B cell (primary cell): Measurements from ENCODE around the gene TMED6. TPM values are rescaled to one million over a fixed set of nuclear protein-coding genes. Genes with fewer than 3 reads are reported as not detected.

Experiments used
- ATAC-seq: fragments of 200-7000 bp; cut with Tn5 transposase; one replicate; pipeline ENCODE4 v1.10.0; 2021; ENCODE audit warnings: low read depth, mild to moderate bottlenecking, moderate number of reproducible peaks, moderate library complexity
- CTCF ChIA-PET: fragments of 350-600 bp; sonication (Branson Sonifier 250); formaldehyde crosslinking; loops from one replicate; lab custom pipeline; 2021; ENCODE audit warnings: antibody characterized with exemption, inconsistent platforms; lab: Charles Lee
- POLR2A ChIA-PET: fragments of 350-600 bp; sonication (Branson Sonifier 250); formaldehyde crosslinking; loops from one replicate; lab custom pipeline; 2021; ENCODE audit warnings: antibody characterized with exemption; lab: Charles Lee
- DNase-seq: peaks from one replicate; pipeline ENCODE4 v3.0.0; 2013
- H2AFZ ChIP-seq: 2 replicates; pipeline ENCODE4 v1.6.1; 2012; ENCODE audit warnings: mild to moderate bottlenecking, low read depth, low read length; ENCODE audit not compliant: insufficient read depth, poor library complexity, severe bottlenecking
- H3K27ac ChIP-seq, 2 donors: 1 replicate in 1 of 2; 2 replicates in 1 of 2; pipeline ENCODE4 v1.5.1; 2012 to 2013; ENCODE audit warnings: low read length in 2 of 2, mild to moderate bottlenecking in 2 of 2, moderate library complexity in 1 of 2
- H3K27me3 ChIP-seq, 4 experiments: fragments of 200-600 bp in 1 of 4; sonication (generic) in 1 of 4; replicated peaks in 1 of 4; 1 replicate in 2 of 4; 2 replicates in 2 of 4; pipeline versions ENCODE4 v1.6.1 to v1.7.0; 2013 to 2016; ENCODE audit warnings: low read length in 3 of 4, mild to moderate bottlenecking in 2 of 4, mixed read lengths in 1 of 4, moderate library complexity in 1 of 4; ENCODE audit not compliant: insufficient read depth in 4 of 4, control insufficient read depth in 3 of 4; ENCODE audit errors: control extremely low read depth in 1 of 4
- H3K36me3 ChIP-seq, 2 experiments: replicated peaks in 1 of 2; 1 replicate in 1 of 2; 2 replicates in 1 of 2; pipeline versions ENCODE4 v1.6.1 to v1.7.1; 2013; ENCODE audit warnings: low read length in 1 of 2; ENCODE audit not compliant: insufficient read depth in 2 of 2, control insufficient read depth in 1 of 2; ENCODE audit errors: control extremely low read depth in 1 of 2, extremely low read depth in 1 of 2
- H3K4me1 ChIP-seq, 2 donors: fragments of 200-600 bp in 1 of 2; sonication (generic) in 1 of 2; 1 replicate in 1 of 2; 2 replicates in 1 of 2; pipeline versions ENCODE4 v1.5.1 to v1.6.1; 2013 to 2017; ENCODE audit warnings: low read length in 2 of 2; ENCODE audit not compliant: control insufficient read depth in 2 of 2, insufficient read depth in 2 of 2
- H3K4me2 ChIP-seq: replicated peaks from 2 replicates; pipeline ENCODE3; 2012; ENCODE audit warnings: mild to moderate bottlenecking, low read depth, low read length; ENCODE audit not compliant: poor library complexity, severe bottlenecking
- H3K4me3 ChIP-seq, 5 experiments: fragments of 200-600 bp in 1 of 5; sonication (generic) in 1 of 5; 1 replicate in 3 of 5; 2 replicates in 2 of 5; pipeline versions ENCODE4 v1.5.1 to v1.7.0; 2011 to 2016; ENCODE audit warnings: low read length in 4 of 5, mild to moderate bottlenecking in 4 of 5, low read depth in 2 of 5, control low read depth in 1 of 5, moderate library complexity in 1 of 5; ENCODE audit not compliant: insufficient read depth in 1 of 5; ENCODE audit errors: control extremely low read depth in 1 of 5, extremely low read depth in 1 of 5
- H3K79me2 ChIP-seq: fragments of 200-600 bp; sonication (generic); one replicate; pipeline ENCODE4 v1.6.0; 2016; ENCODE audit warnings: low read length; ENCODE audit not compliant: control insufficient read depth, insufficient read depth
- H3K9ac ChIP-seq: fragments of 200-600 bp; sonication (generic); 2 replicates; pipeline ENCODE4 v1.6.1; 2017; ENCODE audit warnings: mild to moderate bottlenecking, low read length, moderate library complexity
- H3K9me3 ChIP-seq, 3 donors: one replicate each; pipeline versions ENCODE4 v1.6.1 to v1.7.1; 2013; ENCODE audit warnings: low read length in 2 of 3; ENCODE audit not compliant: control insufficient read depth in 2 of 3, insufficient read depth in 1 of 3; ENCODE audit errors: control extremely low read depth in 1 of 3
- H4K20me1 ChIP-seq: 2 replicates; pipeline ENCODE4 v1.6.0; 2012; ENCODE audit warnings: mild to moderate bottlenecking, low read length; ENCODE audit not compliant: insufficient read depth, control insufficient read depth, poor library complexity, severe bottlenecking
- H3K27ac Mint-ChIP-seq: one replicate; pipeline ENCODE4 v1.8.0; 2021; ENCODE audit warnings: mixed read lengths
- H3K27me3 Mint-ChIP-seq: one replicate; pipeline ENCODE4 v1.8.0; 2021; ENCODE audit warnings: mixed read lengths
- H3K4me1 Mint-ChIP-seq: one replicate; pipeline ENCODE4 v1.8.0; 2021; ENCODE audit warnings: mixed read lengths
- H3K4me3 Mint-ChIP-seq: one replicate; pipeline ENCODE4 v1.8.0; 2021; ENCODE audit warnings: mixed read lengths
- H3K9me3 Mint-ChIP-seq: one replicate; pipeline ENCODE4 v1.8.0; 2022; ENCODE audit warnings: mixed read lengths; ENCODE audit not compliant: insufficient read depth
- EZH2 ChIP-seq: IDR thresholded peaks from 2 replicates; pipeline ENCODE4 v1.6.1; 2012; ENCODE audit warnings: borderline replicate concordance, low read depth, mild to moderate bottlenecking, moderate library complexity, low read length; ENCODE audit not compliant: insufficient read depth, poor library complexity, severe bottlenecking
- WGBS: methylation state at CpG from one replicate; pipeline ENCODE4 v1.1.5; 2013; ENCODE audit warnings: missing lambda C conversion rate; ENCODE audit not compliant: insufficient coverage; 5-methylcytosine and 5-hydroxymethylcytosine counted together
- intact Hi-C: fragments of 100-400 bp; cut with micrococcal nuclease; formaldehyde crosslinking; loops from one replicate; pipeline ENCODE4 v1.10.0; 2022
- polyA plus RNA-seq: library from polyadenylated mRNA; depleted of rRNA; stranded (reverse); fragments of >200 nt; gene quantifications from 2 replicates; pipeline ENCODE4 v1.2.3, GENCODE V29; 2012
- total RNA-seq, 2 donors: library from RNA; stranded (reverse); fragments of 120-200 nt in 1 of 2; gene quantifications; 1 replicate in 1 of 2; 2 replicates in 1 of 2; pipeline versions ENCODE4 v1.2.3 to v1.2.4, GENCODE V29; 2013 to 2022
- TF ChIP-seq, protein P1 (sequence below): fragments of 200-600 bp; IDR thresholded peaks from one replicate; pipeline ENCODE4 v1.8.0; 2022; ENCODE audit warnings: antibody characterized with exemption, mild to moderate bottlenecking

The TMED6 gene
- total and polyA plus RNA-seq, 2 donors (not counting 1 experiment from before 2014, with no cell fraction given): 0.78 to 4.5 TPM

DNA sequence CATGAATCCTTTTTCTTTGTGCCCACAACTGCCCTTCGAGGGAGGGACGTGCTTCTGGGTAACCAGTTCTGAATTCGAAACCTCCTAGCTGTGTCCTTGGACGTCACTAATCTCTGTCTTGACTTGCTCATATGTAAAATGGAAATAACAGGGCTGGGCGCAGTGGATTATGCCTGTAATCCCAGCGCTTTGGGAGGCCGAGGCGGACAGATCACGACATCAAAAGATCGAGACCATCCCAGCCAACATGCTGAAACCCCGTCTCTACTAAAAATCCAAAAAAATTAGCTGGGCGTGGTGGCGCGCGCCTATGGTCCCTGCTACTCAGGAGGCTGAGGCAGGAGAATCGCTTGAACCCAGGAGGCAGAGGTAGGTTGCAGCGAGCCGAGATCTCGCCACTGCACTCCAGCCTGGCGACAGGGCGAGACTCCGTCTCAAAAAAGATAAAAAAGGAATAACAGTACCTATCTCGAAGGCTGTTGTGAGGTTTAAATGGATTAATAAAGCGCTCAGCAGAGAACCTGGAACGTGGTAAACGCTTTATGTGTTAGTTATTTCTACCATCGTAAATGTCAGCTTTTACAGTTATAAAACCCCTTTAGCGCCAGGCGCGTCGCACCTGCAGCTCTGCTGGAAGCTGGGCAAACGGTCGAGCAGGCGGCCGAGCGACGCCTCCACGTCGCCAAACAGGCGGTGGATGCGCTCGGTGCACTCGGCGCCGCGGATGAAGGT, 12.9 kb downstream of the TMED6 start:
- POLR2A ChIA-PET: interaction anchor here (1.9 kb wide), 1 partner anchor 9 kb away, joined by 11 read pairs; the partner anchor contains the start of gene PDF
- Mint-ChIP-seq H3K4me3 (peak overlapping the region; percentile 98), H3K9me3 (no peaks in the 10 kb centered on the region), H3K4me1 (peaks cover 49% of the 10 kb centered on the region), H3K27ac (peak overlapping the region; percentile 98), H3K27me3 (no peaks in the 10 kb centered on the region)
- H3K9ac ChIP-seq: peak overlapping the region; percentile 96
- no peak for TF ChIP-seq EZH2
- TF ChIP-seq, protein P1, sequence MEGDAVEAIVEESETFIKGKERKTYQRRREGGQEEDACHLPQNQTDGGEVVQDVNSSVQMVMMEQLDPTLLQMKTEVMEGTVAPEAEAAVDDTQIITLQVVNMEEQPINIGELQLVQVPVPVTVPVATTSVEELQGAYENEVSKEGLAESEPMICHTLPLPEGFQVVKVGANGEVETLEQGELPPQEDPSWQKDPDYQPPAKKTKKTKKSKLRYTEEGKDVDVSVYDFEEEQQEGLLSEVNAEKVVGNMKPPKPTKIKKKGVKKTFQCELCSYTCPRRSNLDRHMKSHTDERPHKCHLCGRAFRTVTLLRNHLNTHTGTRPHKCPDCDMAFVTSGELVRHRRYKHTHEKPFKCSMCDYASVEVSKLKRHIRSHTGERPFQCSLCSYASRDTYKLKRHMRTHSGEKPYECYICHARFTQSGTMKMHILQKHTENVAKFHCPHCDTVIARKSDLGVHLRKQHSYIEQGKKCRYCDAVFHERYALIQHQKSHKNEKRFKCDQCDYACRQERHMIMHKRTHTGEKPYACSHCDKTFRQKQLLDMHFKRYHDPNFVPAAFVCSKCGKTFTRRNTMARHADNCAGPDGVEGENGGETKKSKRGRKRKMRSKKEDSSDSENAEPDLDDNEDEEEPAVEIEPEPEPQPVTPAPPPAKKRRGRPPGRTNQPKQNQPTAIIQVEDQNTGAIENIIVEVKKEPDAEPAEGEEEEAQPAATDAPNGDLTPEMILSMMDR: no peak
- intact Hi-C loops: loop anchor here (1.0 to 2.0 kb wide), 8 partner anchors 8 to 914 kb away; partner anchors contain the start of genes CYB5B, NFAT5, NOB1 and PDF
- H4K20me1 ChIP-seq: no peaks in the 10 kb centered on the region
- H3K9me3 ChIP-seq: no peaks in the 10 kb centered on the region
- H3K4me3 ChIP-seq: peak overlapping the region; percentile 26 to 99 (median 68)
- H3K27ac ChIP-seq: peak overlapping the region; percentile 65 to 87
- peaks cover 1 to 40% of the 10 kb centered on the region in 2 experiments for H3K36me3 ChIP-seq
- ATAC-seq: no peak
- peaks cover 58% of the 10 kb centered on the region for H3K79me2 ChIP-seq
- no peak for DNase-seq
- peak overlapping the region; percentile 79 for H3K4me2 ChIP-seq
- H3K27me3 ChIP-seq: no peaks in the 10 kb centered on the region
- peaks cover 17 to 27% of the 10 kb centered on the region in 2 donors for H3K4me1 ChIP-seq
- H2AFZ ChIP-seq: peak overlapping the region; percentile 99
- CTCF ChIA-PET: interaction anchor here (0.7 to 2.0 kb wide), 6 partner anchors 8 to 47 kb away, joined by 3 to 7 read pairs (median 4); partner anchors contain the start of genes PDF and TERF2
- WGBS: 25% methylated on average over 37 of the region's 46 CpGs

DNA sequence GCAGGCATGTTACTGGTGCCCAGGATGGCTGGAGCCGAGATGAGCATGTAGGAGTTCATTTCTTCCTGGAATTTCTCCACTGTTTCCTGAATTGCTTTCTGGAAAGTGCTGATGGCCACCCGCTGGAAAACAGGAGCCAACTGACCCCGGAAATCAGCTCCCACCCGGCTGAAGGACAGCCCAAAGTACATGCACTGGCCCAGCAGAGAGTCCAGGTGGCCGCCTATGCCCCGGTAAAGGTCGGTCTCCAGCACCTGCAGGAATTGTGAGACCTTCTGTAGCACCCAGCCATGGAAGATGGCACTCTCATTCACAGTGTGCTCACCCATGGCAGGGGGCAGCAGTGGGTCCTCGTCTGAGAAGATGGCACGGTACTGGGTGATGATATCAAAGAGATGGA, 16.9 kb downstream of the TMED6 start:
- no peak overlapping the region for H2AFZ ChIP-seq
- DNase-seq (no peak), ATAC-seq (no peak)
- no peaks in the 10 kb centered on the region for H3K27me3 ChIP-seq
- H3K27ac ChIP-seq: no peak overlapping the region
- peaks cover 70% of the 10 kb centered on the region for H3K79me2 ChIP-seq
- Mint-ChIP-seq H3K27me3 (no peaks in the 10 kb centered on the region), H3K27ac (no peak overlapping the region), H3K9me3 (no peaks in the 10 kb centered on the region), H3K4me1 (peaks cover 38% of the 10 kb centered on the region), H3K4me3 (no peak overlapping the region)
- WGBS: 96% methylated on average over 7 of the region's 9 CpGs
- H4K20me1 ChIP-seq: peaks cover 3% of the 10 kb centered on the region
- H3K9me3 ChIP-seq: no peaks in the 10 kb centered on the region
- ChIA-PET POLR2A (no interaction called here), CTCF (no interaction called here)
- peaks cover 9 to 26% of the 10 kb centered on the region in 2 donors for H3K4me1 ChIP-seq
- intact Hi-C loops: no loop called here
- no peak overlapping the region for H3K9ac ChIP-seq
- TF ChIP-seq, protein P1: no peak
- no peak for TF ChIP-seq EZH2
- no peak overlapping the region for H3K4me3 ChIP-seq
- H3K4me2 ChIP-seq: no peak overlapping the region
- H3K36me3 ChIP-seq: peaks cover 1 to 38% of the 10 kb centered on the region in 2 experiments
